ENCODE data around the gene ANKDD1B.

Gene ANKDD1B

DNA sequence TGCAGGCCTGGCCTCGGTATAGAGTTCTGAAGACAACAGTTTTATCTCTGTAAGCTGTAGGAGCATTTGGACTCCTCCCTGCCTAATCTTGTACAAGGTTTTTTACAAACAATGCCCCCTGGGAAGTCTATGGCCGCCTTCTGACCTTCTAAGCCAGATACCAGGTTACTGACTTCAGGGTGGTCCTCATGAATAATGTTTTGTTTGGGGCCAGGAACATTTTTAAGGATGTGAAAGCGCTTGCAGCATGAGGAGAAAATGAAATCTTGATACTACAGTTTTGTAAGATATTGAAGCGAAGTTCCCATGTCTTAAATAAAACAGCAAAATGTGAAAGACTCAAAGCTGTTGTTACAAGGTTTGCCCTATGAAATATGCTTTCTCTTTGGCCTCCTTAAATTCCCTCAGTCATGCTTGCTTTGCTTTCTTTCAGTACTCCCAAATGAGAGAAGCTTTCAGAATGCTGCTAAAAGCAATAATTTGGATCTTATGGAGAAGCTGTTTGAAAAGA, 5.2 kb downstream of the ANKDD1B start:
- DNase-seq (ENCODE audit: low read depth in 2 of 3, low spot score in 1 of 3), result no peak

DNA sequence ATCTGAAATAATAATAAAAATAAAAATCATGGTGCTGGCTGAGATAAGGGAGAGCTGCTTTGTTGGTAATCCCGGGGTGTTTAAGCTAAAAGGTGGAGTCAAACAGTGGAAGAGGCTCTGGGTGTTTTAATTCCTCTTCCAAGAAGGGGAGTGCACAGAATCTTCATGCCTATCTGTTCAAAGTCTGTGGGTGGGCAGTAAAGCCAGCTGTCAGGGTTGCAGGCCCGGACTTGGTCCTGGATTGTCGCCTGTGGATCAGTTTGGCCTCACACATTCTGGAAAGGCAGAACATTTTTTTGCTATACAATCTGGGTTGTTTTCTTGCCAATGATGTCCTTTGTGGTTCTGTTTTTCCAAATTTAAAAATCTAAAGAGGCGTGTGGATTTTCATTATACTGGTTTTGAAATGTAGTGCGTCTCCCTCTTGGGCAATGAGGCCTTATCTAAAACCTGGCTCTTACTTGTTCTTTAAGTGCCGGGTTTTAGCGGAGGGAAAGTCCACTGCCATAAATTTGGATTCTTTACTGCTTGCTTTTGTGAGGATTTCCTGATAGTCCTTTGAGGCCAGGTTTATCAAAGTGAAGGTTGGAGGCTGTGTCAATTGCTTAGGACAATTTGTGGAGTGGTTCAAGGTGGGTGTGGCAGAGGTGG, 5.8 kb downstream of the ANKDD1B start:
- no peak for DNase-seq (ENCODE audit: low read depth in 2 of 3, low spot score in 1 of 3)

DNA sequence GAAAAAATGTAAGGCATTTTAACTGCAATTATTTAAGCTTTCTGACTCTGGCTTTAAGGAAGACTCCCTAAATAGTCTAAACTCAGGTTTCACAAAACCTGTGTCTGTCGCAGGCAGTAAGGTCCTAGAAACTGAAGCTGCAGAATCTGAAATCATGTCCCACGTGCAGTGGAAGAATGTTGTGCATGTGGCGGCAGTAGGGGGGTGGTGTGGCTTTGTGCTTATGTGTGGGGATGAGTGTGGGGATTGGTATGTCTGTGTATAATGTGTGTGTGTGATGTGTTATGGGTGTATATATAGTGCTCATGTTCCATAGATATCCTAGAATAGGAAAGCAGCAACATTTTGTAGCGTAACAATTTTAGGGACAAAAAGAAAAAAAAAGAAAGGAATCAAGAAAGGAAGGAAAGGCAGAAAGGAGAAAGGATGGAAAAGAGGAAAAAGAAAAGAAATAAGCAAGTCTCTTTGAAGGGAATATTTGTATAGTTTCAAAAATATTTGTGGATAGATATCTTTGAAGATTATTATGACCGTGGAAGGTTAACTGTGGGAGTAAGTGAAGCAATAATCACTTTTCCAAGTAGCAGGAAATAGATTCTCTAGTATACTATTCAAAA, 6.6 kb downstream of the ANKDD1B start:
- no peak for DNase-seq (ENCODE audit: low read depth in 2 of 3, low spot score in 1 of 3)

DNA sequence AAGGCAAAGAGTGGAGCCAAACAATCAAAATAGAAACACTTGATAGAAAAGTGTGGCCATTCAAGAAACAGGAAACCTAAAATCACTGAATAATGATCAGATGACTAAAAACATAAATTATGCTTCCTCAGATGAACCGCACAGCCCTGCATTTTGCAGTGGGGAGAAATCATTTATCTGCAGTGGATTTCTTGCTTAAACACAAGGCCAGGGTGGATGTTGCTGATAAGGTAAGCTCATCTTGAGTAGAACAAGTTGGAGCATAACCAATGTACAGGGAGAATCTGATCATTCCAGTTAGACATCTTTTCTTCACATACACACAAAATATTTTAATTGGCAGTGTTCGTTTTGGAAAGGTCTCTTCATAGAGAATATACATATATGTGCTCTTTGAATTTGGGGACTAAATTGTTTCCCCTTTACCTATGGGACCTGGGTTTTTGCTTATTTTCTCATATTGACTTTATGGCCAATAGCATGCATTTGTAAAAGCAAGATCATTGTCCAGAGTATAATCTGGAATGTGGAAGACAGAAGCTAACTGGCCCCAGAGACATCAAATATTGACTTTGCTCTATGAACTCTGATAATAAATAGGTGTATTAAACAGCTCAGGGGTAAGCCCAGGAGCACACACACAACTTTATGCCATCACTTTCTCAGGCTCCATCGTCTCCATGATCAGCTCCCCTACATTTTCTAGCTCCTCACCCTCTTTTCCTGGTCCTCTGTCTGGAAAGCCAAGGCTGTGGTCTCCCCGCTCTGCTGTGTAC, 9.1 kb downstream of the ANKDD1B start:
- no peak for DNase-seq (ENCODE audit: low read depth in 2 of 3, low spot score in 1 of 3)

DNA sequence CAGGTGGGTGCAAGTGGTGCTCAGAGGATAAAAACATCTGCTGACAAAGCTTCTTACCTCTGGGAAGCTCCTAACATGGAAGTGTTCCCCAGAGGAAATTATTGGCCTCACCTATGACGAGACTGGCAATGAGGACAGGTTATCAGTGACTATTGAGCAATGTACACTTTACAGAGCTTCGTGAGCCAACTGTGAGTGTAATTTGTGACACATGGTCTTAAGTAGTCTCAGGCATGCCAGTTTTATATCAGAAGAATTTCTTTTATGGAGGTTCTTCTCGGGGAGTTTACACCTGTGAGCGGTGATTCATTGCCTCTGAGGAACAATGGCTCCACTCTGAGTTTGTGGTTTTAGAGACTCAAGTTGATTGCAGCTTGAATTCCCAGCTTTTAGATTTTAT, 11.3 kb downstream of the ANKDD1B start:
- no peak for DNase-seq (ENCODE audit: low read depth in 2 of 3, low spot score in 1 of 3)

DNA sequence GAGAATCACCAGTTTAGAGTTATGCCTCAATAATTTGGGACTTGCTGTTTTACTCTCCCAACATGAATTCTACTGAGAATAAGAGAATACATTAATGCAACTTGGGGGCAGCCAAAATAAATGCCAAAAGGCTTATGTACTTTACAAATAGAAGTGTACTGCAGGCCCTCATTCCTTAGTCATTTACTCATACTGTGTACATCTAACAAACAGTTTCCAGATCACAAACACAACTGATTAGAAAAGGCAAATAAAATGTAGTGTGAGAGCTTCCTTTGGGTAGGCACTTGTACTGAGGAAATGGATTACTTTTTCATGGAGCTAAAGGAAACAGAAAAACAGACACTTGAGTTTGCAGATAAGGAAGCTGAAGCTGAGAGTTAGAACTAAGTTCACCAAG, 12.6 kb downstream of the ANKDD1B start:
- no peak for DNase-seq (ENCODE audit: low read depth in 2 of 3, low spot score in 1 of 3)

DNA sequence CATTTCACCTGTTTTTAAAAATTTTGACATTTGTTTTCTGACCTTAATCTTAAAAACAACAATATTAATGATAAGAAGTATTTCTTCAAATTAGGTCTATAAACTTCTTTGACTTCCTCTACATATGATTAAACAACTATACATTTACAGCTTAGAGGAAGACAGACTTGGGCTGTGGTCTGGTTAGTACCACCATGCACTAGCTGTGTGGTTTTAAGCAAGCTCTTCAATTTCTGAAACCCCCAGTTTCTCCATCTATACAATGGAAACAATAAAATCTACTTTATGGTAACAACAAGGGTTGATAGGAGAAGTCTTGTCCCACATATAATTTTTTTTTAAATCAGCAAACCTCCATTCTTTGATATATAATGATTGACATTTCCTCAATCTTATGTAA, 15.7 kb downstream of the ANKDD1B start:
- DNase-seq (ENCODE audit: low read depth in 2 of 3, low spot score in 1 of 3), result no peak

DNA sequence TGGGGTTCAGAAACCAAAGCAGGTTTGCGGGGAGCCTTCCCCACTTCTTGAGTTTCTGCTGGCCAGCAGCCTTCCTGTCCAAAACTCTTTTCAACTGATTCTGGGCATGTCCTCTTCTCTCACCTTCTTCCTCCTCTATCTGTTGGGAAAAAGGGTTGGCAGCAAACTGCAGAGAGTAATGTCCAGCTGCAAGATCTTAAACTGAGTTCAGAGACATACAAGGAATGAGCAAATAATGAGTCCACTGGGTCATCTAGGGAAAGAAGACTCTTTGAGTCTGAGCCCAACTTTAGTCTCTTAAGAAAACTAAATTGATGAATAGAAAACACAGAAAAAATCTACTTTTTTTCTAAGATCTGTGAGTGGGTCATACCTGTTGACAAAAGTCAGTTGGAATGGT, 16.5 kb downstream of the ANKDD1B start:
- no peak for DNase-seq (ENCODE audit: low read depth in 2 of 3, low spot score in 1 of 3)

DNA sequence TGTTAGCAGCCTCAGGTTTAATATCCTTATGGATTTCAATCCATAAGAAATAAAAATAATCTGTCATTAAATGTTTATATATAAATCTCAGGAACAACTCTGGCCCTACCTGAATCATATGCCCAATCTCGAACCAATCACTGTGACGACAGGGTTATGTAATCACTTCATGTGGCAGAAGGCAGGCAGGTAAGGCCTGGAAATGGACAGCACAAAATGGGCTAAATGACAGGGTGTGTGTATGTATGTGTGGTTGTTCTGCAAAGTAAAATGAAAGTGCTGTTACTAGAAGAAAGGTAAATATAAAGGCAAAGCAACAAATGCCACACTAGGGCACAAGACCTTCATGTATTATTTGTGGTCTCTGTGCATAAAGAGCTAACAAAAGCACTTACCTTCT, 19.6 kb downstream of the ANKDD1B start:
- DNase-seq (ENCODE audit: low read depth in 2 of 3, low spot score in 1 of 3), result no peak

DNA sequence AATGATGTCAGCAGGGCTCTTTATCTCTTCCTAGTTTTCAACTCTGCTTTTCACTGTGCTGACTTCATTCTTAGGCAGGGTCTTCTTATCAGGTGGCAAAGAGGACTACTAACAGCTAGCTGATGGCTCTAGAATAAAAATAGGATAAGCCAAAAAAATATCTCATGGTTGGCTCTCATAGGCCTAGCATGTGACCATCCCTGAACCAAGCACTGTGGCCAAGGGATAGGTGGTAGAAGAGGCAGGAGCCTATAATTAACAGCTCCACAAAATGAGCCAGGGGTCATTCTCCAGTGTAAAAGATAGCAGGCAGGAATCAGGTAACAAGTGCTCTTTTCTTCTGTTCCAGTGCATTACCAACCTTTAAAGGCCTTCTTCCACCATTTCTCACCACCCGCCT, 21.1 kb downstream of the ANKDD1B start:
- no peak for DNase-seq (ENCODE audit: low read depth in 2 of 3, low spot score in 1 of 3)

DNA sequence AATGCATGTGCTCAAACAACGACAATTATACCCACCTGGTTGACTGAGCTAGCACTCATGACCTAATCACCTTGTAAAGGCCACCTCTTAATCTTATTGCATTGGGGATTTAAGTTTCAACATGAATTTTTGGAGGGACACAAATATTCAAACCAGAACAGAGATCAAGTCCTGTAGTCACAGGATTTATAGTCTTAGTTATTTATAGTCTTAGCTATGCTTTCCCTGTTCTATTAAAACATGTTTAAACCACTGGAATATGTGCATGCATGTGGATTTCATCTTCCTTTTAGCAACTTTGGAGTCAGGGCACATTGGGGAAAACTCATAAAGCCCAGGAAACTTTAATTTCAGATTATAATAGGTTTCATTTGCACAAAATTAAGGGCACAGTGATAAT, 26.7 kb downstream of the ANKDD1B start:
- no peak for DNase-seq (ENCODE audit: low read depth in 2 of 3, low spot score in 1 of 3)

DNA sequence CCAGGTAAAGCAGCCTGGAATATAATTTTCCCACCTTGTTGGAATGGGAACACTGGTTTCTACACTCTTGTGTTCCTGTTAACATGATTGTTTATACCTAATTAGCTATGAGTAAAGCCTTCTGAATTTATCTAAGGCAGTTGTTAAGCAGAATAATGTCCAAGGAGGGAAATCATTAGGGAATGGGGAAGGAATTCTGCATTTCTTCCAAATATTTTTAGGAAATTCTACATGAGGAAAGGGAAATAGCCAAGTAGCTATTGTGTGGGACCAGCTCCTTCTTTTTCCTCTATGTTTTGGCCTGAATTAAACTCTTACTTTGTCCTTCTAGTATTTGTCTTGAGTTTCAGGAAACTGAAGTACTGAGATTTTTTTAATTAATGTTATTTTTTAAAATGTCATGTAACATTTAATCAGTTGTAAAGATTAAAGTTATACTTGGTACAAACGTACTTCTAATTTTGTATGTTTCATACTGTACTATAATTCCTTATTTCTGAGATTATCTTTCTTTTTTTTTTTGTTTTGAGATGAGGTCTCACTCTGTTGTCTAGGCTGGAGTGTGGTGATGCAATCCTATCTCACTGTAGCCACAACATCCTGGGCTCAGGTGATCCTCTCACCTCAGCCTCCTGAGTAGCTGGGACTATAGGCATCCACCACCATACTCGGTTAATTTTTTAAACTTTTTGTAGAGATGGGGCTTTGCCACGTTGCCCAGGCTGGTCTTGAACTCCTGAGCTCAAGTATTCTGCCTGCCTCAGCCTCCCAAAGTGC, 28.5 kb downstream of the ANKDD1B start:
- DNase-seq (ENCODE audit: low read depth in 2 of 3, low spot score in 1 of 3), result no peak

DNA sequence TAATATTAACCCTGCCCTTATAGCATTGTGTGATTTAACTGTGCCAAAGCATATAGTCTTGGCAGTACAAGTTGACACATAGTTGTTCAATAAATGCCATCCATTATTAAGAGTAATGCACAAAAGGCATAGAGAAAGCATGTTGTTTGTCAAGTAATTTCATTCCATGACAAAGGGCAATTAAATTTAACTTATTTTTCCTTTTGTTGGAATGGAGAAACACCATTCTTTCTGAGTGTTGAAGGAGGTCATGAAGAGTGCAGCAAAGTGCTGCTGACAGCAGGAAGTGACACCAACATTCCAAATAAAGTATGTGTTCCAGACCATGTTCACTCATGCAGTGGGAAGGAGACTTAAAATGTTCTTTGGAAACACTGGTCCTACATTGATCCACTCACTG, 29.1 kb downstream of the ANKDD1B start:
- no peak for DNase-seq (ENCODE audit: low read depth in 2 of 3, low spot score in 1 of 3)

DNA sequence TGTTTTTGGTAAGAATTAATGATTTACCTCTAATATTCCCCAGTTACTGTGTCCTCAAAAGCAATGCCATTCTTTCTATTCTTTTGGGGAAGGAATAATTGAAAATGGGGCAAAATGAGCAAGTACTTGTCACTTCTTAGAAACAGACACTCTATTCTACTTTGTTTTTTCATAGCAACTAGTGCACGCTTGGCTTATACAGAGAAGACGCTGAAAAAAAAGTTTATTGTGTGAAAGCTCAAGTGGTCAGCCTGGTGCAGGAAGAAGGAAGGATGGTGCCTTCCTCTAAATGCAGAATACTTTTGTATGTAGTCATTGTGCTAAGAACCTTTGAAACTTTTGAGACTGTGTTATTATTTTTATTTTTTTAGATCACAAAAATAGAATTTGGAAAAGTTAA, 29.6 kb downstream of the ANKDD1B start:
- no peak for DNase-seq (ENCODE audit: low read depth in 2 of 3, low spot score in 1 of 3)

DNA sequence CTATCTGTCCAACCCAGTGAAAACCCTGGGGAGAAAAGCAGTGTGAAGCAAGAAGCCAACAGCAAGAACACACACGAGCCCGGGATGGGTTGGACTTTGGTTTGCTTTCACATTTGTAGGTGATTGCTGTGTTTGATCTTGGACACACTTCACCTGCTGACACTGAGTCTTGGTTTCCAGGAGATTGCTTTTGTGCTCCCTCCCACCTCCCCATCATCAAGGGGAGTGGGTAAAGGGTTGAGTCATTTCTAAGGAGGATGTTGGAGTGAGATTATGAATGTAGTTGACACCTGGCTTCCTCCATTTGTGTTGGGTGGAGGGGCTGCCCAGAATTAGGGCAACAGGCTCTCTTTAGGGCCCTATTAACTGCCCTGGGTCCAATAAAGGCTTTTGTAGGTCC, 37.5 kb downstream of the ANKDD1B start:
- DNase-seq (ENCODE audit: low read depth in 2 of 3, low spot score in 1 of 3), result no peak

DNA sequence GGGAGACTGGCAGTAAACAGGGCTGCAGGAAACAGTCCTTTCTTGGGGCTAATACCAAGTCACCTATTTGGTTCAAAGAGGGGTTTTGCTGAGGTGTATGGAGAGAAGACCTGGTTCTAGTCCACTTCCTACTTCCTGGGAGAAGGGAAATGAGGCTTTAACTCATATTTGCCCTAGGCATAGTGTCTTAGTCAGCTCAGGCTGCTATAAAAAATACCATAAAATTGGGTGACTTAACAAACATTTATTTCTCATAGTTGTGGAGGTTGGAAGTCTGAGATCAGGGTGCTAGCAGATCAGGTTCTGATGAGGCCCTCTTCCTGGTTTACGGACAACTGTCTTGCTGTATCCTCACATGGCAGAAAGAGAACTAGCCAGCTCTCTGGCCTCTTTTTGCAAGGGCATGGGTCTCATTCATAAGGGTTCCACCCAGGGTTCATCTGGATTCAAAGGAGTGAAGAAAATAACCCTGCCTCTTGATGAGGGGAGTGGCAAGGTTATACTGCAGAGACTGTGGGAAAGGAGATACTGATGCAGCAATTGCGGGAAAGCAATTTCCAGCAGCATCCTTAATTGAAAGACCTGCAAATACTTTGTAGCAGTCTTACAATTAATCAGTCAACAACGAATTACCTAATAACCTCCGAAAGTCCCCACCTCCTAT, 40.5 kb downstream of the ANKDD1B start:
- DNase-seq (ENCODE audit: low read depth in 2 of 3, low spot score in 1 of 3), result no peak

DNA sequence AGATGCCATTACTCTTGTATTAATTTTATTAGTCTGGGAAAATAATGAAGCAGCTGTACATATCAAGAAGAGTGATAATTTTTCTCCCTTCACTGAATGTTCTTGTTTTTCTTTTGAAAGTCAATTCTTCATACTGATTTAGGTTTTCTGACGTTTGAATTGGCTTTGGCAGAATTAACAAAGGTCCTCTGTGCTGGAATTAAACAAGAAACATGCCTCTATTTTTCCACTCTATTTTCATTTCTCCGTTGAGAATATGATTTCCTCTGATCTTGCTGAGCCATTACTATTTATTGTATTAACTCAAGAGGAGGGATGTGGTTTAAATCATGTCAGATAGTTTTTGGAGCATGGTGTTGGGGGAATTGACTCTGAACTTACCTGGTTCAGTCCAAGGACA, 42.3 kb downstream of the ANKDD1B start:
- DNase-seq (ENCODE audit: low read depth in 2 of 3, low spot score in 1 of 3), result no peak

DNA sequence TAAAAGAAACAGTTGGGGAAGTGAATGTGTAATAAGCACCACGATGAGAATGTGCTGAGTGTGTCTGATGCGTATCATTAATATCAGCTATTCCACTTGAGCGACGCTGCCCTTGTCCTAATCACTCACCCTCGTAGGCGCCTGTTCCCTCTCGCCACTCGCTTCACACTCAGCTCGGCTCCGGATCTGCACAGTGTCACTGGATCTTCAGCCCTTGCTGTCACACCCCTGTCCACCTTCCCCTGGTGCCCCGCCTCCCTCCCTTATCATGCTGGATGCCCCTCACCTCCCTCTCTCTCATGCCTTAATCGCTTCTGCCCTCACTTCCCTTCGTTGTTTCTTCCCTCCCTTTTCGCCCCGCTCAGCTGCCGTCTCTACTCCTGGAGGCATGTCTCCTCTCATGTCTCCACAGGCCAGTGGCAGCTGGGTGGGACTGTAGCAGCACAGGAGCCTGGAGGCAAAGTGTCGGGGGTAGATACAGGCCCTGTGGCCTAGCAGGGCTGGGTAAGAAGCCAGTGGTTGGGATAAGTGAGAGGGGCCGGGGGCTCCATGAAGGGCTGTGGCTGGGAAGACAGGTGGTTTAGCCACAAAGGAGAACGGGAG, 43.5 kb downstream of the ANKDD1B start:
- DNase-seq (ENCODE audit: low read depth in 2 of 3, low spot score in 1 of 3), result no peak

DNA sequence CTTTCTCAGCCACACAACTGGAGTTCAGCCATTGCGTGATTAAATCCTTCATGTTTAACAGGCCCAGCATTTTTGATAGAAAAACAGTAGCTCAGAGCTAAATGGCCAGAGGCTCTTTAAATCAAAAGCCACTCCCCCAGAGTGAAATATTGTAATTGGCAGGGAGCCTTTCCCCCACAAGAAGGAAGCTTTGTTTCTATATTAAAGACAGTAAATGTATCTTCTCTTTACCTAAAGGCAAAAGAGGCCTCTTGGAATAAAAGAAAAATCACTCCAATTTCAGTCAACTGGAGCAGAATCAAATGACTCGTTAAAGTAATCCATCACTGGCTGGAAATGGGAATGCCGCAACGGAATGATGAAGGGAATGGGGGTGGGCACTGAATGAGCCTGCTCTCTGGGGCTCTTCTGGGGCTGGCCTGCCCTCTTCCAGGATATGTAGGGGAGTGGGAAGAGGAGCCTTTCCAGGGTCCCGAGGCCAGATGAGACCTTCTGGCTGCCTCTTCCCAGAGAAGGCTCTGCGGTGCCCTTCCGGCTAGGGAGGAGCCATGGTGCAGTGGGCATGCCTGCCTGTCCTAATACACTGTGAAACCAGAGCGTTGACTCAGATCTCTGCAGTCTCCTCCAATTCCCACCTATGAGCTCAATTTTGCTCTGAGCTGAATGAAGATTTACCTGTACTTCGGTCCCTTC, 45.2 kb downstream of the ANKDD1B start:
- no peak for DNase-seq (ENCODE audit: low read depth in 2 of 3, low spot score in 1 of 3)

All from stimulated activated CD4-positive, alpha-beta T cell treated with anti-CD3 and anti-CD28 coated beads, Interleukin-12 subunit alpha, Interleukin-12 subunit beta, amount 100 ng/mL, for 48 hours (primary cell).